GM18526 (cell line): ENCODE measurements around the gene AGAP2.

Experiments used
- POLR2A ChIP-seq: IDR thresholded peaks from 3 replicates; pipeline ENCODE4 v1.6.1; 2011; ENCODE audit not compliant: insufficient read length; ENCODE audit errors: extremely low read depth

Gene AGAP2

GRCh38 chr12:57726151-57726883 is 12.2 kb downstream of the AGAP2 start:
- TF ChIP-seq POLR2A: no peak

DNA sequence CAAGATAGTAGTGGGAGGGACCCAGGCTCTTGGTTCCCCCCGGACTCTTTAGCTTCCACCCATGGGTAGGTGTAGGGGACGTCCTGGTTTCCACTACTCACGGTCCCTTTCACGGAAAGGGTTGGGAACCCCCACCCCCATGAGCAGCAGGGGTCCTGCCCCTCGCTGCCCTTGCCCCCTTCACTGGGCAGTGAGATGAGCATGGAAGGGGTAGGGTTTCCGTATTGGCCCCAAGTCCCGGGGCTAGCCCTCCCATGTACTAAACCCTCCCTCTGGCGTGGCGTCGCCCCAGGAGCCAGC is 12.7 kb downstream of the AGAP2 start:
- TF ChIP-seq POLR2A: no peak

- no peak for TF ChIP-seq POLR2A
Observed at GRCh38 chr12:57724936-57725740, 13.4 kb downstream of the AGAP2 start.

GRCh38 chr12:57724003-57724935 is 14.3 kb downstream of the AGAP2 start:
- no peak for TF ChIP-seq POLR2A

DNA sequence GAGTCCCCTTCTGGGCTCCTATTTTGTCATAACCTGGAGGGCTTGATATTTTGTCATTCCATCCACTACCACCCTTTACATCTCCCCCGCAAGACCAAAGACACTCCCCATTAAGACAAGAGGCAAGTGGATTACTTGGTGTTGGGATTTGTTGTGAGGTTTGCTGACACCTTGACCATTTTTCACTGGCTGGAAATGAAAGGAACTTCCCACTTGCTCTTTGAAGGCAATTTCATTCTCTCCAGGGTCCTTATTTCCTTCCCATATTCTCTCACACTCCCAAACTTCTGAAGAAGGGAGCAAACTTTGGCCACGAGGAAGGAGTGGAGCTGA is 14.9 kb downstream of the AGAP2 start:
- no peak for TF ChIP-seq POLR2A

- TF ChIP-seq POLR2A: no peak
Observed at GRCh38 chr12:57722716-57723629, 15.6 kb downstream of the AGAP2 start.

DNA sequence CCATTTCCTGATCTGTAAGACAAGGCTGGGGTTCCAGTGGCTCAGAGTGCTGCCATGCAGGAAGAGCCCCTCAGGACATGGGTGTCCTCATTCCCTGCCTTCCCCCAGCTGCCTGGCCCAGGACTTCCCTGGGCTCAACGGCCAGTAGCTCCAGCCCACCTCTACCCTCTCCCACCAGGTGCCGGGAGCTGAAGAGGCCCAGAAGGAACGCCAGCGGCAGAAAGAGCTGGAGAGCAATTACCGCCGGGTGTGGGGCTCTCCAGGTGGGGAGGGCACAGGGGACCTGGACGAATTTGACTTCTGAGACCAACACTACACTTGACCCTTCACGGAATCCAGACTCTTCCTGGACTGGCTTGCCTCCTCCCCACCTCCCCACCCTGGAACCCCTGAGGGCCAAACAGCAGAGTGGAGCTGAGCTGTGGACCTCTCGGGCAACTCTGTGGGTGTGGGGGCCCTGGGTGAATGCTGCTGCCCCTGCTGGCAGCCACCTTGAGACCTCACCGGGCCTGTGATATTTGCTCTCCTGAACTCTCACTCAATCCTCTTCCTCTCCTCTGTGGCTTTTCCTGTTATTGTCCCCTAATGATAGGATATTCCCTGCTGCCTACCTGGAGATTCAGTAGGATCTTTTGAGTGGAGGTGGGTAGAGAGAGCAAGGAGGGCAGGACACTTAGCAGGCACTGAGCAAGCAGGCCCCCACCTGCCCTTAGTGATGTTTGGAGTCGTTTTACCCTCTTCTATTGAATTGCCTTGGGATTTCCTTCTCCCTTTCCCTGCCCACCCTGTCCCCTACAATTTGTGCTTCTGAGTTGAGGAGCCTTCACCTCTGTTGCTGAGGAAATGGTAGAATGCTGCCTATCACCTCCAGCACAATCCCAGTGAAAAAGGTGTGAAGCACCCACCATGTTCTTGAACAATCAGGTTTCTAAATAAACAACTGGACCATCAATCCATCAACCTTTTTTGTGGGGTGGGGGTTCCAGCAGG is 17.6 kb downstream of the AGAP2 start:
- no peak for TF ChIP-seq POLR2A

DNA sequence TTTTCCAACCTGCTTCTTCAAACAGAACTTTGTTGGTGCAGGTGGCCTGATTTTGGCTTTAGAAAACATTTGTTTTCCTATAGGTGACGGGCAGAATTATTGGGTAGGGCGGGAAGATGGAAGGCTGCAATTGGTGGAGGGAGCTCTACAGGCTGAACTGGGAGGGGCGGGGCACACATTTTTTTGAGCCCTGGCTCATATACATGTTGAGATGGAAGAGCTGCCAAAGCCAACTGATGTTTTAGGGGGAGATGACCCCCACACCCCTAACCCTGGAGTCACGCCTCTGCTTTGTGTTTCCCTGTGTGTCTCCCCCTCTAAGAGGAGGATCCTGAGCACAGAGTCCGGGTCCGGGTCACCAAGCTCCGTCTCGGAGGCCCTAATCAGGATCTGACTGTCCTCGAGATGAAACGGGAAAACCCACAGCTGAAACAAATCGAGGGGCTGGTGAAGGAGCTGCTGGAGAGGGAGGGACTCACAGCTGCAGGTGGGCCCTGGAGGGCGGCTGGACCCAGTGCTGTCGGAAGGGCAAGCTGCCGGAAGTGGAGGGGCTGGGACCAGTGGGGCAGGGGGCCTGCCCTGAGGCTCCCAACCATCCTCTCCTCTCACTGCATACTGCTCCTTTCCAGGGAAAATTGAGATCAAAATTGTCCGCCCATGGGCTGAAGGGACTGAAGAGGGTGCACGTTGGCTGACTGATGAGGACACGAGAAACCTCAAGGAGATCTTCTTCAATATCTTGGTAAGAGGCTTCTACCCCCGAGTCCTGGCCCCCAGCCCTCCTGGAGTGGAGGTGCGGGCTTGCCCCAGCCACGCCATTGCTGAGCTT is 18.6 kb downstream of the AGAP2 start:
- no peak for TF ChIP-seq POLR2A

DNA sequence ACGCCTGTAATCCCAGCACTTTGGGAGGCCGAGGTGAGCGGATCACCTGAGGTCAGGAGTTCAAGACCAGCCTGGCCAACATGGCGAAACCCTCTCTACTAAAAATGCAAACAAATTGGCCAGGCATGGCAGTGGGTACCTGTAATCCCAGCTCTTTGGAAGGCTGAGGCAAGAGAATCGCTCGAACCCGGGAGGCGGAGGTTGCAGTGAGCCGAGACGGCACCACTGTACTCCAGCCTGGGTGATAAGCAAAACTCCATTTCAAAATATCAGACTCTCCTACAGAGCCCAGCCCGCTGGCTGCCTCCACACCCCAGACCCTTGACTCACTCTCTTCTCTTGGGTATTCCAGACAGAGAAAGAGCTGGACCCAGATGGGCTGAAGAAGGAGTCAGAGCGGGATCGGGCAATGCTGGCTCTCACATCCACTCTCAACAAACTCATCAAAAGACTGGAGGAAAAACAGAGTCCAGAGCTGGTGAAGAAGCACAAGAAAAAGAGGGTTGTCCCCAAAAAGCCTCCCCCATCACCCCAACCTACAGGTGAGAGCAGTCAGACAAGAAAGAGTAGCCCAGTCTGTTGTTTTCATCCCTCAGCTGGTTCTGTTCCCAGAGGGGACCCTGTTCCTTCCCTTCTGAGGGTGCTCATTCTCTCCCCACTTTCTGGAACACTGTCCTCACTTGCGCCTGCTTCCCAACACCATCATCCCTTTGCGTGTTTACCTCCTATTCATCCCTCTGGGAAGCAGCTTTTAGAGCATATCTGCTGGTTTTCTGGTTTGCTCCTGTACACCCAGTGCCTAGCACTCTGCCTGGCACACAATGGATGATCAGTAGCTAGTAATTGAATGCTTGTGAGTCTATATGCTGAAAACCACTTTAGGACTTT is 19.7 kb downstream of the AGAP2 start:
- TF ChIP-seq POLR2A: no peak

- no peak for TF ChIP-seq POLR2A
Observed at GRCh38 chr12:57717846-57718640, 20.5 kb downstream of the AGAP2 start.

DNA sequence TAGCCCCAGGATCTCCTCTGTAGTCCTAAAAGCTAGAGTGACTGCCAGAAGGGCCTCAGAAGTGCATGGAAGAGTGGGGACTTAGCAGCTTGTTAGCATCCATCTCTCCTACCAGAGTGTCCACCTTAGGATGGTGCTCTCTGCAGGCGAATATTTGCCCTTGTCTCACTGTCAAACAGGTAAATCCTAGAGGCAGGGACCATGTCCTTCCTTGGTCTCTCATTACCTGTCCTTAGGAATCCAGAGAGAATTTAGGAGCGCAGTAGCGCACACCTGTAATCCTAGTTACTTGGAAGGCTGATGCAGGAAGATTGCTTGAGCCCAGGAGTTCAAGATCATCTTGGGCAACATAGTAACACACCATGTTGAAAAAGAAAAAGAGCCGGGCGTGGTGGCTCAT is 21.4 kb downstream of the AGAP2 start:
- TF ChIP-seq POLR2A: no peak

GRCh38 chr12:57716305-57716704 is 22.2 kb downstream of the AGAP2 start:
- no peak for TF ChIP-seq POLR2A
